HG03097 (cell line): ENCODE data around the gene DYNC1I1.

Experiments used
- ATAC-seq: cut with Tn5 transposase; IDR thresholded peaks from one replicate; pipeline ENCODE4 v1.9.1; 2021; ENCODE audit not compliant: unreplicated experiment, low FRiP score

DYNC1I1 gene

GRCh38 chr7:95843286-95843685 lies 70.9 kb downstream of the DYNC1I1 start:
- ATAC-seq: no peak

GRCh38 chr7:95845007-95845406 lies 72.7 kb downstream of the DYNC1I1 start:
- ATAC-seq: no peak

GRCh38 chr7:95847061-95847460 lies 74.7 kb downstream of the DYNC1I1 start:
- no peak for ATAC-seq

GRCh38 chr7:95859429-95859828 lies 87.1 kb downstream of the DYNC1I1 start:
- ATAC-seq: no peak

GRCh38 chr7:95861041-95861440 lies 88.7 kb downstream of the DYNC1I1 start:
- no peak for ATAC-seq

GRCh38 chr7:95863623-95864022 lies 91.3 kb downstream of the DYNC1I1 start:
- no peak for ATAC-seq

GRCh38 chr7:95865716-95866371 lies 93.5 kb downstream of the DYNC1I1 start:
- ATAC-seq: no peak

- no peak for ATAC-seq
Measured at GRCh38 chr7:95867309-95867708, 95.0 kb downstream of the DYNC1I1 start.

GRCh38 chr7:95871075-95871848 lies 98.9 kb downstream of the DYNC1I1 start:
- ATAC-seq: no peak

GRCh38 chr7:95871896-95872295 lies 99.5 kb downstream of the DYNC1I1 start:
- no peak for ATAC-seq

GRCh38 chr7:95874129-95874528 lies 101.8 kb downstream of the DYNC1I1 start:
- ATAC-seq: no peak

- ATAC-seq: no peak
Measured at GRCh38 chr7:95874541-95875265, 102.3 kb downstream of the DYNC1I1 start.

GRCh38 chr7:95875519-95875918 lies 103.2 kb downstream of the DYNC1I1 start:
- no peak for ATAC-seq

GRCh38 chr7:95878677-95879076 lies 106.3 kb downstream of the DYNC1I1 start:
- no peak for ATAC-seq

- no peak for ATAC-seq
Measured at GRCh38 chr7:95881597-95881996, 109.2 kb downstream of the DYNC1I1 start.

- no peak for ATAC-seq
Measured at GRCh38 chr7:95883217-95883616, 110.9 kb downstream of the DYNC1I1 start.

- no peak for ATAC-seq
Measured at GRCh38 chr7:95886501-95887090, 114.2 kb downstream of the DYNC1I1 start.

- ATAC-seq: no peak
Measured at GRCh38 chr7:95893484-95893883, 121.1 kb downstream of the DYNC1I1 start.

GRCh38 chr7:95897557-95898251 lies 125.3 kb downstream of the DYNC1I1 start:
- ATAC-seq: no peak

- ATAC-seq: no peak
Measured at GRCh38 chr7:95899919-95900513, 127.7 kb downstream of the DYNC1I1 start.
